Tibial nerve (tissue), 4 donors: Measurements from ENCODE around the gene TTLL13.
"Not testable (repeated sequence)": the region's sequence is repeated elsewhere in the genome, so short reads cannot be mapped to it uniquely, and the experiment has no call there.

Experiments used
- EP300 ChIP-seq, 2 donors: sonication (generic); formaldehyde crosslinking; IDR thresholded peaks; one replicate each; pipeline ENCODE4 v1.6.1; 2017; ENCODE audit warnings: antibody characterized with exemption in 2 of 2, mild to moderate bottlenecking in 1 of 2
- TF ChIP-seq, protein P1 (sequence below), 5 experiments: fragments of 200-600 bp in 3 of 5; fragments of 450-650 bp in 2 of 5; sonication (generic) in 3 of 5; IDR thresholded peaks; one replicate each; pipeline ENCODE4 v1.5.1; 2016 to 2019; ENCODE audit warnings: antibody characterized with exemption in 5 of 5, mild to moderate bottlenecking in 3 of 5, moderate library complexity in 2 of 5

DNA sequence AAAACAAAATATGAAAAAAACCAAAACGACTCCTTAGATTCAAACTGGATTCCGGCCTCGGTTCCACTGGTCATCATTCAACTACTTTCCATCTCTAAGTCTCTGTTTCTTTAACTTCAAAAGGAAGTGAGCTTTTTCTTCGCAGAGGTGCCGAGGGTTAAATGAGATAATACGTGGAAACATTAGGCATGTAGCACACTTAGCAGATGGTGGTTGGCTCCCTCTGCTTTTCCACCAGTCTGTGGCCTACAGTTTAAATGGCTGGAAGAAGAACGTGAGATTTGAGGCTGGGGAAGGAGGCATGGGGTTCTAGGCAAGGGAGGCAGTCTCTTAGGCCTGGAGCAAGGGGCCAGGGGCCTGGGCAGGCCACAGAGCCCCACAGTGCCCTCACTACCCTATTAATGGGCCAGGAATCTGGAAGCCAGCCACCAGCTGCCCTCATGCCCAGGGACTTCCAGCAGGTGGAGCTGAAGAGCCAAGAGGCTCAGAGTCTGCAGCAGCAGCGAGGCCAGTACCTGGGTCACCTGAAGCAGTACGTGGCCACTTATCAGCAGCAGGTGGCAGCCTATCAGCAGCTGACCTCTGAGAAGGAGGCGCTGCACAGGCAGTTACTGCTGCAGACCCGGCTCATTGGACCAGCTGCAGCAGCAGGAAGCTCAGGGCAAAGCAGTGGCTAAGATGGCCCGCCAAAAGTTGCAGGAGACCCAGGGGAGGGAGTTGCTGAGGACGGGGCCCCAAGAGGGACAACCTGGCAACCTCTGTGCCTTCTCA, 43.9 kb downstream of the TTLL13 start:
- TF ChIP-seq, protein P1, sequence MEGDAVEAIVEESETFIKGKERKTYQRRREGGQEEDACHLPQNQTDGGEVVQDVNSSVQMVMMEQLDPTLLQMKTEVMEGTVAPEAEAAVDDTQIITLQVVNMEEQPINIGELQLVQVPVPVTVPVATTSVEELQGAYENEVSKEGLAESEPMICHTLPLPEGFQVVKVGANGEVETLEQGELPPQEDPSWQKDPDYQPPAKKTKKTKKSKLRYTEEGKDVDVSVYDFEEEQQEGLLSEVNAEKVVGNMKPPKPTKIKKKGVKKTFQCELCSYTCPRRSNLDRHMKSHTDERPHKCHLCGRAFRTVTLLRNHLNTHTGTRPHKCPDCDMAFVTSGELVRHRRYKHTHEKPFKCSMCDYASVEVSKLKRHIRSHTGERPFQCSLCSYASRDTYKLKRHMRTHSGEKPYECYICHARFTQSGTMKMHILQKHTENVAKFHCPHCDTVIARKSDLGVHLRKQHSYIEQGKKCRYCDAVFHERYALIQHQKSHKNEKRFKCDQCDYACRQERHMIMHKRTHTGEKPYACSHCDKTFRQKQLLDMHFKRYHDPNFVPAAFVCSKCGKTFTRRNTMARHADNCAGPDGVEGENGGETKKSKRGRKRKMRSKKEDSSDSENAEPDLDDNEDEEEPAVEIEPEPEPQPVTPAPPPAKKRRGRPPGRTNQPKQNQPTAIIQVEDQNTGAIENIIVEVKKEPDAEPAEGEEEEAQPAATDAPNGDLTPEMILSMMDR (IDR thresholded peaks at IDR 0.05): peak; percentile 56 to 84 (median 68)
- TF ChIP-seq EP300 (IDR thresholded peaks at IDR 0.05): not testable (repeated sequence)
